ENCODE data around the gene MDFI.

DNA sequence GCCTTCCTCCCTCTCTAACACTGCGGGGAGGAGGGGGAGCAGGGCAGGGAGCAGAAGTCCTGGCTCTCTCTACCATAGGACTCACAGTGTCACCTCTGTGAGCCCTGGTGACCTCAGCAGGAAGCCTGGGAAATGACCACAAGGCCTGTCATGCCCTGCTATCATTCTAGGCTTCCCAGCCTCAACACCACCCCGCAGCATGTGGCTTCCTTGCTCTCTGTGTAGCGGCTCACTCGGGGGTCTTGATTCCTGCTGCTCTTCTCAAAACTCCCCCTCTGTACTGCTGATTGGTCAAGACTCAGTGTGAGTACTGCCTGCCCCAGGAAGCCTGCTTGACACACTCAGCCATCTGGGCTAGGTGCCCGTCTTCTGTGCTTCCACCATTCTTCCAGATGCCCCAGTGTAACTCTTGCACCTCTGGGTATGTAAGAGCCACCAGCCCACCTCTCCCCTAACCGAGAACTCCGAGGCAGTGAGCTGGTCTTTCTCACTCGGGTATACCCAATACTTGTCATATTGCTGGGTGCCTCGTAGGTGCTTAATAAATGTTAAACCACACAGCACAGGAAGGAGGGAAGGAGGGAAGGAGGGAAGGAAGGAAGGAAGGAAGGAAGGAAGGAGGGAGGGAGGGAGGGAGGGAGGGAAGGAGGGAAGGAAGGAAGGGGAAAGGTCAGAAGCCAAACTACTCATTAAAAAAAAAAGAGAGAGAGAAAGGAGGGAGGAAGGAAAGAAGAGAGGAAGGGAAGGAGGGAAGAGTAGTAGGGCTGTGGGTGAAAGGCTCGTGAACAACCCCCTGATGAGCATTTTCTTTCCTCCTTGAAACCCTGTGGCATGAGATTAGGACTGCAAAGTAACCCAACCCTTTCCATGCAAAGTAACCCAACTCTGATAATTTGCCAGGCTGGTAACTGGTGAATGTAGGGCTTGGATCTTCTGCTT is 5.0 kb downstream of the MDFI start:
- TF ChIP-seq CTCF (IDR thresholded peaks at IDR 0.05) = no peak
- TF ChIP-seq POLR2A (IDR thresholded peaks at IDR 0.05) = no peak
